ENCODE measurements around the gene DLGAP3. TPM values are rescaled to one million over a fixed set of nuclear protein-coding genes. Genes with fewer than 3 reads are reported as not detected.

The DLGAP3 gene
- total and polyA plus RNA-seq, 4 donors = 0.05 to 0.19 (median 0.08) TPM

DNA sequence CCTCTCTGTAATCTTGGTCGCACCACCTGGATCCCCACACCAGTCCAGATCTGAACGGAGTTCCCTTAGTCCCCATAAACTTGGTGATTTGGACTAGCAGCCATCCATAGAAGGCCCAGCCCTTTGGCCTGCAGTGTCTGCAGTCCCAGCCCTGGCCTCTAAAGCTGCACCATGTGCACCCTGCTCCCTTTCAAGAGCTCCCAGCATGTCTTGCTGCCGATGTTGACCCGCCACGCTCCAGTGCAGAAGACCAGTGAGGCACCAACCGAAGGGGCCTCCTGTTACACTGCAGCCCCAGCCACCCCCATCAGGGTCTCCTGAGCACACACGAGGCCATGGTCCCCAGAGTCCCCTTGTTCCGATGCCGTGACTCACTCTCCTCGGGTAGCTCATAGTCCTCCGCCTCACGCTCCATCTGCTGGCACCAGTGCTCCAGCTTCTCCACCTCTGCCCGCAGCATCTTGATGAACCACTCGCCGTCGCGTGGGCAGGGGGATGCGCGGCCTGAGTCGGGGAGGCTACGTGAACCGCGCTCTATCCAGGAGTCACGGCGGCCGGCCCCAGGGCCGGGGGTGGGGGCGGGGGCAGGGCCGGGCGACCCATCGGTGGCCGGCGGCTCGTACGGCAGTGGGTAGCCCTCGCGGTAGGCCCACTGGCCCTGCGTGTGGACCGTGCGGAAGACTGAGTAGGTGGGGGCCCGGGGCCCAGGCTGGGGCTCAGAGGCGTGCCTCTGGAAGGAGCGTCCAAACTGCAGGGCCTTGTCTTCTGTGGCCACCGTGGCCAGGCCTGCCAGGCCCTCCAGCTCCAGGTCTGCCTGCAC, 61.0 kb downstream of the DLGAP3 start (continued):
- TF ChIP-seq REST (IDR thresholded peaks at IDR 0.05) (no peak), NR2F2 (IDR thresholded peaks at IDR 0.05) (no peak), FOXA1 (IDR thresholded peaks at IDR 0.05) (no peak), YY1 (IDR thresholded peaks at IDR 0.05) (no peak)

DNA sequence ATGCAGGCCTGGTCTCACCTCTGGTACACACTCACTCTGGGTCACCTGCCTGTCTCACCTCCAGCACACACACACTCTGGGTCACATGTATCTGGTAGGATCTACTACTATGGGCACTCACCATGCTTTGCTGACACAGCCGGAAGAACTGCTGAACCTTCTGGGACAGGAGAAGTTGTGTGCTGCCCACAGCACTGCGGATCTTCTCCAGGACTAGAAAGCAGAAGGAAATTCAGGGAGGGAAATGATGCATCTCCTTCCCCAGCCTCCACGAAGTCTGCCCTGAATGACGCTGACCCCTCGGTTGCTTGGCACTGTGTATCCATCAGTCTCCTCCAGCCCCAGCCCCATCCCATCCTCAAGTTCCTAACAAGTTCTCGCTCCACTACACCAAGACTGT, 62.0 kb downstream of the DLGAP3 start:
- TF ChIP-seq GABPA (IDR thresholded peaks at IDR 0.05 in 1 of 2, conservative IDR thresholded peaks at IDR 0.05 in 1 of 2) (no peak), YY1 (IDR thresholded peaks at IDR 0.05) (no peak), SP1 (IDR thresholded peaks at IDR 0.05) (no peak), HNF4A (conservative IDR thresholded peaks at IDR 0.05) (no peak), TAF1 (conservative IDR thresholded peaks at IDR 0.05) (no peak), HNF4G (IDR thresholded peaks at IDR 0.05) (no peak), JUND (IDR thresholded peaks at IDR 0.05) (no peak), CTCF (IDR thresholded peaks at IDR 0.05; ENCODE audit: low read depth, low read length, missing input control) (no peak), FOXA2 (IDR thresholded peaks at IDR 0.05) (no peak)
- TF ChIP-seq, protein P1, sequence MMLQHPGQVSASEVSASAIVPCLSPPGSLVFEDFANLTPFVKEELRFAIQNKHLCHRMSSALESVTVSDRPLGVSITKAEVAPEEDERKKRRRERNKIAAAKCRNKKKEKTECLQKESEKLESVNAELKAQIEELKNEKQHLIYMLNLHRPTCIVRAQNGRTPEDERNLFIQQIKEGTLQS (IDR thresholded peaks at IDR 0.05) = no peak
- TF ChIP-seq, protein P2, sequence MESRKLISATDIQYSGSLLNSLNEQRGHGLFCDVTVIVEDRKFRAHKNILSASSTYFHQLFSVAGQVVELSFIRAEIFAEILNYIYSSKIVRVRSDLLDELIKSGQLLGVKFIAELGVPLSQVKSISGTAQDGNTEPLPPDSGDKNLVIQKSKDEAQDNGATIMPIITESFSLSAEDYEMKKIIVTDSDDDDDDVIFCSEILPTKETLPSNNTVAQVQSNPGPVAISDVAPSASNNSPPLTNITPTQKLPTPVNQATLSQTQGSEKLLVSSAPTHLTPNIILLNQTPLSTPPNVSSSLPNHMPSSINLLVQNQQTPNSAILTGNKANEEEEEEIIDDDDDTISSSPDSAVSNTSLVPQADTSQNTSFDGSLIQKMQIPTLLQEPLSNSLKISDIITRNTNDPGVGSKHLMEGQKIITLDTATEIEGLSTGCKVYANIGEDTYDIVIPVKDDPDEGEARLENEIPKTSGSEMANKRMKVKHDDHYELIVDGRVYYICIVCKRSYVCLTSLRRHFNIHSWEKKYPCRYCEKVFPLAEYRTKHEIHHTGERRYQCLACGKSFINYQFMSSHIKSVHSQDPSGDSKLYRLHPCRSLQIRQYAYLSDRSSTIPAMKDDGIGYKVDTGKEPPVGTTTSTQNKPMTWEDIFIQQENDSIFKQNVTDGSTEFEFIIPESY (IDR thresholded peaks at IDR 0.05) = no peak
- DNase-seq (ENCODE audit: low spot score) = no peak
- Histone ChIP-seq H3K9me3 (ENCODE audit: control insufficient read depth in 4 of 4, low read length in 3 of 4) (no peaks in the 10 kb centered on the region), H3K36me3 (ENCODE audit: control insufficient read depth in 4 of 4, insufficient read depth in 3 of 4, low read depth in 1 of 4, low read length in 3 of 4) (no peaks in the 10 kb centered on the region), H3K9ac (ENCODE audit: low read depth in 1 of 2, low read length in 2 of 2) (no peak overlapping the region), H3K27ac (ENCODE audit: low read depth in 1 of 2, low read length in 2 of 2) (no peak overlapping the region), H3K27me3 (ENCODE audit: control insufficient read depth in 4 of 4, insufficient read depth in 4 of 4, low read length in 3 of 4) (peaks cover 0 to 4% (median 1%) of the 10 kb centered on the region in 4 donors), H3K4me3 (ENCODE audit: low read depth in 1 of 3, low read length in 3 of 3) (no peak overlapping the region), H3K4me1 (ENCODE audit: control insufficient read depth in 4 of 4, insufficient read depth in 4 of 4, low read length in 3 of 4) (peaks cover 0 to 10% (median 7%) of the 10 kb centered on the region in 4 donors)
- 83% methylated on average over 6 of the region's 6 CpGs for WGBS

Data from liver (tissue), 9 donors.